Transverse colon (tissue), 4 donors: ENCODE results near the gene AGPAT1.

Source experiments
- EP300 ChIP-seq: sonication (generic); formaldehyde crosslinking; IDR thresholded peaks from one replicate; pipeline ENCODE4 v1.6.1; 2017; ENCODE audit warnings: antibody characterized with exemption, low read depth
- POLR2A ChIP-seq: fragments of 450-650 bp; IDR thresholded peaks from one replicate; pipeline ENCODE4 v1.6.1; 2016; ENCODE audit warnings: antibody characterized with exemption, mild to moderate bottlenecking, moderate library complexity
- POLR2AphosphoS5 ChIP-seq, 3 donors: sonication (generic); formaldehyde crosslinking; IDR thresholded peaks; one replicate each; pipeline ENCODE4 v1.6.1; 2016; ENCODE audit warnings: antibody characterized with exemption in 3 of 3
- TF ChIP-seq, protein P1 (sequence below), 5 experiments: fragments of 200-600 bp in 3 of 5; fragments of 450-650 bp in 2 of 5; sonication (generic) in 3 of 5; IDR thresholded peaks; 1 replicate in 2 of 5; 2 replicates in 3 of 5; pipeline ENCODE4 v1.5.1; 2016 to 2017; ENCODE audit warnings: antibody characterized with exemption in 5 of 5, inconsistent platforms in 3 of 5, mild to moderate bottlenecking in 2 of 5, moderate library complexity in 1 of 5

DNA sequence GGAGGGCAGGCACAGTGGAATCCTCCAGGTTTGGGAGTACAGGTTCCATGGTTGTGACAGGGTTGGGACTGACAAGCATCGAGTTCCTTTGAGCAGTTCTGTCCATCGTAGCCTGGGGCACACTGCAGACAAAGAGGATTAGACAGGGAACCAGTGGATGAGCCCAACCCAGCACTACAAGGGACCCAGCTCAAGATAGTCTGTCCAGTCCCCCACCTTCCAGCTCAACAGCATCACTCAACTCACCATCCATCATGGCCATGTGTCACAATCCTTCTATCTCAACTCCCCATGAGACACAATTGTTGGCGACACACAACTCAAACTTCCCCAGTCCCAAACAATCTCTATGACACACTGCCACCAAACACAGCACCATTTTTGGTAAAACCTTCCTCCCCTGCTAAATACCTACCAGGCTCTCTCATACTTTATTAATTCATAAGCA, 28.4 kb upstream of the AGPAT1 start:
- TF ChIP-seq, protein P1, sequence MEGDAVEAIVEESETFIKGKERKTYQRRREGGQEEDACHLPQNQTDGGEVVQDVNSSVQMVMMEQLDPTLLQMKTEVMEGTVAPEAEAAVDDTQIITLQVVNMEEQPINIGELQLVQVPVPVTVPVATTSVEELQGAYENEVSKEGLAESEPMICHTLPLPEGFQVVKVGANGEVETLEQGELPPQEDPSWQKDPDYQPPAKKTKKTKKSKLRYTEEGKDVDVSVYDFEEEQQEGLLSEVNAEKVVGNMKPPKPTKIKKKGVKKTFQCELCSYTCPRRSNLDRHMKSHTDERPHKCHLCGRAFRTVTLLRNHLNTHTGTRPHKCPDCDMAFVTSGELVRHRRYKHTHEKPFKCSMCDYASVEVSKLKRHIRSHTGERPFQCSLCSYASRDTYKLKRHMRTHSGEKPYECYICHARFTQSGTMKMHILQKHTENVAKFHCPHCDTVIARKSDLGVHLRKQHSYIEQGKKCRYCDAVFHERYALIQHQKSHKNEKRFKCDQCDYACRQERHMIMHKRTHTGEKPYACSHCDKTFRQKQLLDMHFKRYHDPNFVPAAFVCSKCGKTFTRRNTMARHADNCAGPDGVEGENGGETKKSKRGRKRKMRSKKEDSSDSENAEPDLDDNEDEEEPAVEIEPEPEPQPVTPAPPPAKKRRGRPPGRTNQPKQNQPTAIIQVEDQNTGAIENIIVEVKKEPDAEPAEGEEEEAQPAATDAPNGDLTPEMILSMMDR (IDR thresholded peaks at IDR 0.05) = no peak
- TF ChIP-seq EP300 = no peak
- no peak for TF ChIP-seq POLR2A
- no peak for TF ChIP-seq POLR2AphosphoS5 (IDR thresholded peaks at IDR 0.05)
